GM19099 (cell line): ENCODE data around the gene LDB2.

Experiments used
- POLR2A ChIP-seq: IDR thresholded peaks from 3 replicates; pipeline ENCODE4 v1.6.1; 2011; ENCODE audit warnings: low read depth; ENCODE audit not compliant: insufficient read length; ENCODE audit errors: extremely low read depth

The LDB2 gene

DNA sequence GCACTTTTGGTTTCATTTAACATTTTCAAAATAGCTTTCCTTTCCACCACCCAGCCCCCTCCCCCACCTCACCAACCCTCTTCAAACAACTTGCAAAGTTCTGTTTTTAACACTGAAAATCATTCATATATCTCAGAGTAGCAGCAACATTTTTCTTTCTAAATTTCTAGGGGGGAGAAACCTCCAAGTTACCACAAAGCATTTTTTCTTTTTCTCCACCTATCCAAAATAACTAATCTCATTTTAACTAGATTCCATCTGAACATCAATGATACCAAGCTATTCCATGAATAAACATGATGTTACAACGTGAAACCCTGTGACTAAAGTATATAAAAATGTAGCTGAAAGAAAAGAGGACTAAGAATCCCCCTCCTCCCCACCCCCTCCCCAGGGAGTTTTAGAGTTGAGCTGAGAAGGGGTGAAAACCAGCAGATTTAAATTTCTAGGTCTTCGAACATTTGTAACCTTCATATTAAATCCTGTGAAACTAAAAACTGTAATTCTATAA lies 5.2 kb downstream of the LDB2 start:
- TF ChIP-seq POLR2A, result no peak

DNA sequence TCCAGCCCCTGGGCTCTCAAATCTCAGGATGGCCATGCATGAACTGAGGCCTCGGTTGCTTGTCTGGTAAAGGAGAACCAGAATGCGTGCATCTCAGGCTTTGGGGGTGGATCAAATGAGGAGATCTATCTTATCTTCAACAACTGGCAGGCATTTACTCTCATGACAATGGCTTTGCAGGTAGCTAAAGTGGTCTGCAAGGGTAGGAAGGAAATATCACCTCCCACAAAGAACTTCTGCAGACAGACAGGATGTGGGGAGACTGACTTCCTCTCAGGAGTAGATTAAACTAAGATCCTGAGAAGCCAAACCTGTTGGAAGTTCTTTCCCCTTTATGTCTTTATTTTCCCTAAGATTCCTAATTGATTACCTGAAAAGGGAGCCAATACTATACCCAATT lies 7.8 kb downstream of the LDB2 start:
- TF ChIP-seq POLR2A, result no peak

DNA sequence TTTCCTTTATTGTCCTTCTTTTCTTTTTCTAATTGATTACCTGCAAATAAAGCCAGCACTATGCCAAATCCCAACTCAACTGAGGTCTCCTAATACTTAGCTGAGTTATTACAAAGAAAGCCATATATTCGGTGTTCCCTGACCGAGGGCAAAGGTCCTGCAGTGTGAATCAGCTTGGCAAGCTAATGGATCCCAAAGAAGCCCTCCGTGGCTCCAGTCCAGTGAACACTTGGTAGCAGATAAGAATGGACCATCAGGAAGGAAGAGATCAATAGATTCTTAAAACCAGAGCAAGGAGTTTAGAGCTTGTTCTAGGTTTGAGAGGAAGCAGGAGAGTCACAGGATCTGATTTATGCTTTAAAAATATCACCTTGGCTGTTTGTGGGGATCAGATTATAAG lies 8.5 kb downstream of the LDB2 start:
- no peak for TF ChIP-seq POLR2A

DNA sequence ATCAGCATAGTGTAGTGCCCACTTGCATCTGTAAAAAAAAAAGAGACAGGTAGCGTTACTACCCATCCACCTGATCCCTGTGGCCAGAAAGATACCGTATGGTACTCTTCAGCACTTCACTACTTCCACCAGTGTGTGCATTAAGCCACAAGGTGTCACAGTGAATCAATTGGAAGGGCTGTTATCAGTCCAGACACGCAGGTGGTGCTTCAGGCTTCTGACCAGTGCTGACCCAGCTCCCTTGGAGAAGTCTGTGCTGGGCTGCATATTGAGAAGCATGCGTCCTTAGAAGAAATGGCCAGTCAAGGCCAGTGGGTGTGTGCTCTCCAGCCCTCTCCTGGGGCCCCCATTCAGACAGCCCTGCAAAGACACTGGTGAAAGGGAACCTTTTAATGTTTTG lies 10.6 kb downstream of the LDB2 start:
- no peak for TF ChIP-seq POLR2A

DNA sequence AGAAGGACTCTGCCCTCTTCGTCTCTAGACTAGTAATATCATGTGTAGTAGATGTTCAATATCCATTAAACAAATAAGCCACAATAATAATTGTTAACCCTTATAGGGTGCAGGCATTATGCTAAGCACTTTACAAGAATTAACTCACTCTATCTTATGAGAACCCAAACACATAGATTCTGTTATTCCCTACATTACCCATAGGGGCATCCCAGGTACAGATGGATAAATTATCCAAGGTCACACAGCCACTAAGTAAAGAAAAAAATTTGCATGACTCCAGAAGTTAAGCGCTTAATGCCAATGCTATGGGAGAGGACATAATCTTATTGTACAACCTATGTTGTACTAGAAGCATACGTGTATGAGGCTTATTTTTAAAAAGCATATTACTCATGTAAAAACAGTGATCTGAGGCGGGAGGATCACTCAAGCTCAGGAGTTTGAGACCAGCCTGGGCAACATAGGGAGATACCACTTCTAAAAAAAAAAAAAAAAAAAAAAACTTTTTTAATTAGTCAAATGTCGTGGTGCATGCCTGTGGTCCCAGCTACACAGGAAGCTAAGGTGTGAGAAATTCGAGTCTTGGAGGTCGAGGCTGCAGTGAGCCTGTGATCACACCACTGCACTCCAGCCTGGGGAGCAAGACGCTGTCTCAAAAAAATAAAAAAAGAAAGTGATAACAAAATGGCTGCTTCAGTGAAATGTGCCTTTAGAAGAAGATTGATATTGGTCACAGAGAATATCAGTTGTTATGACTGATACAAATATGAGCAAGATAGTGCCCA lies 13.6 kb downstream of the LDB2 start:
- no peak for TF ChIP-seq POLR2A

DNA sequence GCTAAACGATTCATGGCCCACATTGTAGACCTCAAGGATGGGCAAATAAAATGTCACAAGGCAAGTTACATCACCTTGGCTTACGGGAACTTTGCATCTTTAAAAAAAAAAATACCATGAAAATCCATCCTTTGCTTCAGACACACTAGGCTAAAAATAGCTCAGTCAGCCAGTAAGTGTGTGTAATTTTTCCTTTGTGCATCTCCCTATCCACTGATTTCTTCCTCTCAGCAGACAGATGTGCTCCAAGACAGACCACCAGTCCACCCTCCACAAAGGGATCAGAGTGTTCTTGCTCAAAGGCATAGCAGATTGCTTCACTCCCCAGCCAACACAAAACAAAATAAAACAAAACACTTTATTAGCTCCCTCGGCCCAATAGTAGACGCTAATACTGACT lies 14.6 kb downstream of the LDB2 start:
- no peak for TF ChIP-seq POLR2A

DNA sequence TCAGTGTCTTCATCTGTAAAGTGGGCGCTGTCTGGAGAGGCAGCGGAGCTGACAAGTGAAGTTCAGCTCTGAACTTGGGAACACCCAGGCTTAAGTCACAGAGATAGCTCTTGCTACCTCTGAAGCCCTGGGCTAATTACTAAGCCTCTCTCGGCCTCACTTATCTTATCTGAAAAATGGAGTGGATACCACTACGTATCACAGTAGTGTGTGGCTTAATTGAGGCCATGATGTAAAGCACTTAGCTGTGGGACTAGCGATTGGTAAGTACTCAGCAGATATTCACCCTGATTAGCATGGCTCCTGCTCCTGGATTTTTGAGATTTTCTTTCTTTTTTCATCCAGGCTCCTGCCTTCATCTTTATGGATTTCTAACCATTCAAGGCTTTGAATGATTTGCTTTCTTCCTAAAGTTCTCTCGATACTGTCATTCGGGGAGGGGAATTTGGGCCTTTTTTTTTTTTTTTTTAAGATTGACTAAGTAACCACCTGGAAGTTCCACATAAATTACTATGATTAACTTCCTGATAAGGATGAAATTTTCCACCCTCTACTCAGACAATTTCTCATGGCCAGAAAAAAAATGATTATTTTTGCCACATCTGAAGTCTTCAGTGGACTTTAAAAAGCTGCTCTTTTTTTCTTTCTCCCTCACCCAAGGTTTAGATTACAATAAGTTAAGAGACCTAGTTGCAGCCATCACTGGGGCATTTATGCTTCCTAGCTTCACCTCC lies 17.1 kb downstream of the LDB2 start:
- TF ChIP-seq POLR2A, result no peak

DNA sequence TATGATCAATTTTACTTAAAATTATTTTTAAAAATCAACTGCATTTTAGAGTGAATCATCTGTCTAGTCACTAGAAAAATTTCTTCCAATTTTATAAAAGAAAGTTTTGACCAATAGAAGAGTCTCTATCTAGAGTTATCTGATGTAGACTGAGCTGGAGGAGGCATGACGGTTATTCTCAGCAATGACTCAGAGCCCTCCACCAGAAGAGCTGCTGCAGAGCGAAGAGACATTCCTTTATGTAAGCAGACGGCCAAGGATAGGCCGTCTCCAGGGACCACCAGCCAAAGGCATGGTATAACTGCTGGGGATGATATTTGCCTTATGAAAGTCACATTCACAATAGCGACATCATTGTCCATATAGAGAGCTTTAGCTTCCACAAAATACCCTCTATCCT lies 23.0 kb downstream of the LDB2 start:
- no peak for TF ChIP-seq POLR2A

DNA sequence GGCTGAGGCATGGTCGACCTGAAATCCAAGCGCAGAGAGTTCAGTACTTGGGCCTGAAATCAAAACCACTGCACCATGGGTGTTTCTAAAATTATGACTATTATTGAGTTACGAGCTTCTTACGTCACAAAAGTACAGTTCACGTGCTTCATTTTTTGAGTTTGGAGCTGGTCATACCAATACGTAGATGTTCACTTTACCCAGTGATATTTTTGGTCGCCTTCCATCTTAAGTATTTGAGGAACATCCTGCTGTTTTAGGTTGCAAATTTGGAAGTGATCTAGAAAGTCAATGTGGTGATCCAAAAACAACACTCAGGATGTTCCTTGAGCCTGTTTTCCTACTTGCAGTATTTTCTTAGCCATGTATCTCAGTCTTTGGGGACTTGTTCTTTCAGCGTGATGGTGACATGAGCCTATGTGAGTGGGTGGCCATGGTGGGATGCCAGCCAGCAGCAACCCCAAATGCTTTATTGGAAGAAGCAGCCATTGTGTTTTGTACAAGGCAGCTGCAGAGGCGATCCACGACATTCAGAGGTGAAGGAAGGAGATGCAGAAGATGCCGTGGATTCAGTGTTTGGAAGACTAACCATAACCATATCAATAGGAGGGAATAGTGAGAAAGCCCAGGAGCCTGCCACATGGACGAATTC lies 28.7 kb downstream of the LDB2 start:
- no peak for TF ChIP-seq POLR2A

DNA sequence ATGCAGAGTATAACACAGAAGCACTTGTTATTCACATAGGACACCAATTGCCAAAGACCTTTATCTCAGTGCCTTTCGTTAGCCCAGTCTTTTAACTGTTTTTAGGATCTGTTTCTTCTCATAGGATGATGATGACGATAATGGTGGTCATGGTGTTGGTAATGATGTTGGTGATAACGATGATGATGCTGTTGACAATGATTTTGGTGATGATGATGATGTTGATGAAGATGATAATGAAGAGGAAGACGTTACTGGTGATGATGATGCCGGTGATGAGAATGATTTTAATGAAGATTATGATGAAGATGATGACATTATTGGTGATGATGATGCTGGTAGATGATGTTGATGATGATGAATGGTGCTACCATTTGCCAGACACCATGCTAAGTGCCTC lies 29.8 kb downstream of the LDB2 start:
- no peak for TF ChIP-seq POLR2A

DNA sequence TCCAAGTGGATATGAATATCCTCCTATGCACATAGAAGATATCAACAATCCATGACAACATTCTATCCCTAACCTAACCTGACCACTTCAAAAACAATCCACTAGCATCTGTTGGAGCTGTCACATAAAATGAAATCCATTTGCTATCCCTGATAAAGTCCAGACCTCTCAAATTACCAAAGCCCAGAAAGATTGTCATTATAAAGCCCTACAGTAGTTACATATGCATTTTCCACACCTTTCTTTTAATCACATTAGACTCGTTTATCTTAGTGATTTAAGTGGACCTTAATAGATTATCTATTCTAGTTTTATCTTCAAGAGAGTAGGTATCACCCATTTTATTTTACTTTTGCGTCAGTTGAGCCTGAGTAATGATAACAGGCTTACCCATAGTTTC lies 30.6 kb downstream of the LDB2 start:
- no peak for TF ChIP-seq POLR2A

DNA sequence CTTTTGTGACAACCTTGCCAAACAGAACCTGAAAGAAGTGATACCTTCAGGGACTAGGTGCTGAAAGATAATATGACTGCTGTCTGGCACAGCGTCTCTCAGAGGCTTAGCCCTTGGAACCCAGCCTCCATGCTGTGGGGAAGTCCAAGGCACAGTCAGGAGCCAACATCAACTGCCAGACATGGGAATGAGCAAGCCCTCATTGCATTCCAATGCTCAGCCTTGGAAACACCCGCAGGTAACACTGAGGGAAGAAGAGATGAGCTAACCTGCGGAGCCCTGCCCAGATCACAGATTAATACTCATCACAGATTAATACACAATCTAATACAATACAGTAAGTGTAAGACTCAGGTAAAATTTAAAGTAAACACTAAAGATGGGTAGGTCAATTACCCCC lies 31.5 kb downstream of the LDB2 start:
- no peak for TF ChIP-seq POLR2A

DNA sequence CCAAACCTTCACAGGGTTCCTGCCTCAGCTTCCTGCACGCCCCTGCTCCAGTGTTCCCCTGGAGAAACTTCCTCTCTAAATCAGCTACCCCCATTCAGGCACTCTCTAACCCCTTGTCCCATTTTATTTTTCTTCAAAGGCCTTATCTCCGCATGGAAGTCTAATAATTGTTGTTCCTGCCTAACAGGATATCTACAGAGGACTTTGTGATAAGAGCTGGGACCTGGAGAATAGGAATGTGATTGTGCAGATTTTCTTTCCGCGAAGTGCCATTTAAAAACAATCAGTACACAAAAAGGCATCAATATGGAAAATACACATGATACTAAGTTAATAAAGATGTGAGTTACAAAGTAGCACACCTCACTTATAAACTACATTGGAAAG lies 32.6 kb downstream of the LDB2 start:
- no peak for TF ChIP-seq POLR2A

DNA sequence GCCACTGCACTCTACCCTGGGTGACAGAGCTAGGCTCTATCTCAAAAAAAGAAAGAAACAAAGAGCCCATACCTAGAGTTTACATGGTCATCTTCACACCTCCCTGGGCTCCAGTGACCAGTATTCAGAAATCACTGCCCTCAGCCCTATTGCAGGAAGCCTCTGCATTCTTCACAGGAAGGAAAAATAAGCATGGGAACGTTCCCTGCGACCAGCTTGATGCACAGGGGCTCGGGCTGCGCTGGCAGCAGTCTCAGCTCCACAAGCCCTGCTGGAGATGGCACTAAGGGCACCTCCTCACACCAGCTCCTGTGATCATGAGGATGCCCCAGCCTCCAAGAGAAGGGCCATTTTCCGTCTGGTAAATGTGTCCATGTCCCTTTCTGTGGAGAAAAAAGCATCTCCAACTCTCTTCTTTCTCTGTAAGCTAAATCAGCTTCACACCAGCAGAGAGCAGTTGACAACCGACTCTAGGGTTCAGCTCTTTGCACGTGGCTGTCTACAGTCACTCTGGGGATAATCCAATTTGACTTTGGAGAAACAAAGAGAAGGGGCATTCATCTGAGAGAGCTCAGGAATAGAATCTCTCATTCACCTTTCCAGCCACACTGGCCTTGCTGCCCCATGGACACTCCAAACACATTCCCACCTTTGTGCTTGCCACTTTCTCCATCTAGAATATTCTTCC lies 33.1 kb downstream of the LDB2 start:
- TF ChIP-seq POLR2A, result no peak

DNA sequence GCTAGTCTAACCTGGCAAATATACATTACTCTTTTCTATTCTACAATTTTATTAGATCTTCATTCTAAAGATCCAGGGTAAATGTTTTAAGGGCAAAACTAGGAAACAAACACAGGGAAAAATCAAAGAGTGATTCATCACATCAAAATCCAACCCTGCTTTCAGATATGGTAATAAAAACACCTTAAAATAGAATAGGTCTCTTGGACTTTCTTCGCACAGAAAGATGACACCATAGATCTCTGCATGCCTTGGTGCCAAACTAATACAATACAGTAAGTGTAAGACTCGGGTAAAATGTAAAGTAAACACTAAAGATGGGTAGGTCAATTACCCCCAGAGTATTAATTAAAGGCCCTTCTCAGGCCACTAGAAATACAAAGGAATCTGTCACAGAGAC lies 34.2 kb downstream of the LDB2 start:
- TF ChIP-seq POLR2A, result no peak
